HG02870 (cell line): Measurements from ENCODE around the gene TBX2.

ENCODE experiments used
- ATAC-seq: cut with Tn5 transposase; IDR thresholded peaks from one replicate; pipeline ENCODE4 v1.9.1; 2021; ENCODE audit warnings: mild to moderate bottlenecking, moderate library complexity; ENCODE audit not compliant: unreplicated experiment

The TBX2 gene

GRCh38 chr17:61387011-61387410 lies 12.6 kb upstream of the TBX2 start:
- no peak for ATAC-seq

- no peak for ATAC-seq
Measured at GRCh38 chr17:61387511-61388305, 11.9 kb upstream of the TBX2 start.

GRCh38 chr17:61388561-61389356 lies 10.9 kb upstream of the TBX2 start:
- ATAC-seq: no peak

GRCh38 chr17:61389670-61390478 lies 9.8 kb upstream of the TBX2 start:
- ATAC-seq: no peak

- ATAC-seq: no peak
Measured at GRCh38 chr17:61390479-61390791, 9.2 kb upstream of the TBX2 start.

GRCh38 chr17:61391595-61392291 lies 7.9 kb upstream of the TBX2 start:
- ATAC-seq: no peak

GRCh38 chr17:61392679-61393078 lies 7.0 kb upstream of the TBX2 start:
- ATAC-seq: no peak

GRCh38 chr17:61393550-61393903 lies 6.1 kb upstream of the TBX2 start:
- no peak for ATAC-seq

- ATAC-seq: no peak
Measured at GRCh38 chr17:61393904-61394629, 5.6 kb upstream of the TBX2 start.

GRCh38 chr17:61394630-61395408 lies 4.8 kb upstream of the TBX2 start:
- no peak for ATAC-seq

- no peak for ATAC-seq
Measured at GRCh38 chr17:61395409-61395982, 4.1 kb upstream of the TBX2 start.

- ATAC-seq: no peak
Measured at GRCh38 chr17:61395983-61396585, 3.6 kb upstream of the TBX2 start.

GRCh38 chr17:61396586-61397085 lies 3.0 kb upstream of the TBX2 start:
- ATAC-seq: no peak

GRCh38 chr17:61397086-61397842 lies 2.4 kb upstream of the TBX2 start:
- no peak for ATAC-seq

- ATAC-seq: no peak
Measured at GRCh38 chr17:61398721-61399130, 917 bp upstream of the TBX2 start.

- ATAC-seq: no peak
Measured at GRCh38 chr17:61400066-61400716, 548 bp downstream of the TBX2 start.

GRCh38 chr17:61400717-61401388 lies 1.2 kb downstream of the TBX2 start:
- ATAC-seq: no peak
